Measurements from ENCODE around the gene ERCC6L2. TPM values are rescaled to one million over a fixed set of nuclear protein-coding genes. Genes with fewer than 3 reads are reported as not detected.

Gene ERCC6L2
- total RNA-seq, 2 donors from 2014 or later: 38.6 to 43.4 TPM

DNA sequence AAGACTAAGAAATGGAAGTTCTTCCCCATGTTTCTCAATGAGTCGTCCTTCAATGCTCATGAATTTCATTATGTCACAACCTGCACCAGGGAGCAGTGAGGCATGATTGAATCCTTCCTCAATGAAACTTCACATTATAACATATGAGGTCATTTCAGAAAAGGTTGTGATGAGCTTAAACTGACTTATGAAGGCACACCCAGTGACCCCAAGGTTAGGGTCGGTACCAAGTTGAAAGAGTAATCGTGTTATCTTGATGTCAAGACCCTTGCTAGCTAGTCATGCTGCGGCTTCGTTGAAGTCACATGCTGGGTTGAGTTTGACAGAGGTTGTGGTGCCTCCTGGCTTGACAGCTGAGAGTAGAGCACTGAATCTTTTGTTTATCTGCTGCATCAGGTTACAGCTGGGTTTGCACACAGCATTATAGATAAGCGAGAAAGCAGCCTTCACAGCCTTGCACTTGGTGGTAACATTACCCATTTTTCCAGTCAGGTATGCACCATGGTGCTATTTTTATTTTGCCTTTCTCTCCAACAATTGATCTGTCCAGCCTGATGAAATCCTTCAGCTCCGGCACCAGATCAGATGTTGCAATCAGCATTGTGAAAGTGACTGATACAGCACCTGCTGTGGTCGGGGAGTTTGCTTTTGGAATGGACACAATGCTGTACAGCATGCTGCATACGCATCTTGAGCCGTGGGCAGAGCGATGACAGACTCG is 133.2 kb downstream of the ERCC6L2 start:
- H3K27me3 ChIP-seq: no peaks in the 10 kb centered on the region
- no peaks in the 10 kb centered on the region for H3K9me3 ChIP-seq
- no peak overlapping the region for H3K4me3 ChIP-seq
- no peak overlapping the region for H3K27ac ChIP-seq
- DNase-seq (ENCODE audit: low spot score): no peak
- H3K36me3 ChIP-seq: peaks cover 28% of the 10 kb centered on the region
- H3K4me1 ChIP-seq: peaks cover 0 to 16% of the 10 kb centered on the region in 2 donors
- TF ChIP-seq, protein P1, sequence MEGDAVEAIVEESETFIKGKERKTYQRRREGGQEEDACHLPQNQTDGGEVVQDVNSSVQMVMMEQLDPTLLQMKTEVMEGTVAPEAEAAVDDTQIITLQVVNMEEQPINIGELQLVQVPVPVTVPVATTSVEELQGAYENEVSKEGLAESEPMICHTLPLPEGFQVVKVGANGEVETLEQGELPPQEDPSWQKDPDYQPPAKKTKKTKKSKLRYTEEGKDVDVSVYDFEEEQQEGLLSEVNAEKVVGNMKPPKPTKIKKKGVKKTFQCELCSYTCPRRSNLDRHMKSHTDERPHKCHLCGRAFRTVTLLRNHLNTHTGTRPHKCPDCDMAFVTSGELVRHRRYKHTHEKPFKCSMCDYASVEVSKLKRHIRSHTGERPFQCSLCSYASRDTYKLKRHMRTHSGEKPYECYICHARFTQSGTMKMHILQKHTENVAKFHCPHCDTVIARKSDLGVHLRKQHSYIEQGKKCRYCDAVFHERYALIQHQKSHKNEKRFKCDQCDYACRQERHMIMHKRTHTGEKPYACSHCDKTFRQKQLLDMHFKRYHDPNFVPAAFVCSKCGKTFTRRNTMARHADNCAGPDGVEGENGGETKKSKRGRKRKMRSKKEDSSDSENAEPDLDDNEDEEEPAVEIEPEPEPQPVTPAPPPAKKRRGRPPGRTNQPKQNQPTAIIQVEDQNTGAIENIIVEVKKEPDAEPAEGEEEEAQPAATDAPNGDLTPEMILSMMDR (IDR thresholded peaks at IDR 0.05): no peak

DNA sequence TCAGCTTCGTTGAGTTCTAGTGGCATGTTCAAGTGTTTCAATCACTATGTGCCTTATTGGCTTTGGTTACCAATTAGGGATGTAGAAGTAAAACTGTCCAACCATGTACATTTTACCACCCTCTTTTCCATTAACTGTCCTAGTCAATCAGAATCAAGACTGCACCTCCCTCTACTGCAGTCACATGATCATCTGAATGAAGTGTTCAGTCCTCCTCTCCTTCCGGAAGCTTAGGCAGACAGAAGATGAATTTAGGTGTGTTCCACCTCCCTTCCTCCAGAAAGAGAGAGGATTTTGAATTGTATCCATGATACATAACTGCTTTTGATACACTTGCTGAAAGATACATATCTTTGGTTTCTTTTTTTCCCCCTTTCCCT is 133.7 kb downstream of the ERCC6L2 start:
- H3K4me1 ChIP-seq: peaks cover 0 to 16% of the 10 kb centered on the region in 2 donors
- H3K4me3 ChIP-seq: no peak overlapping the region
- no peak for DNase-seq (ENCODE audit: low spot score)
- no peak overlapping the region for H3K27ac ChIP-seq
- peaks cover 28% of the 10 kb centered on the region for H3K36me3 ChIP-seq
- no peaks in the 10 kb centered on the region for H3K27me3 ChIP-seq
- H3K9me3 ChIP-seq: no peaks in the 10 kb centered on the region
- TF ChIP-seq, protein P1 (IDR thresholded peaks at IDR 0.05): no peak

DNA sequence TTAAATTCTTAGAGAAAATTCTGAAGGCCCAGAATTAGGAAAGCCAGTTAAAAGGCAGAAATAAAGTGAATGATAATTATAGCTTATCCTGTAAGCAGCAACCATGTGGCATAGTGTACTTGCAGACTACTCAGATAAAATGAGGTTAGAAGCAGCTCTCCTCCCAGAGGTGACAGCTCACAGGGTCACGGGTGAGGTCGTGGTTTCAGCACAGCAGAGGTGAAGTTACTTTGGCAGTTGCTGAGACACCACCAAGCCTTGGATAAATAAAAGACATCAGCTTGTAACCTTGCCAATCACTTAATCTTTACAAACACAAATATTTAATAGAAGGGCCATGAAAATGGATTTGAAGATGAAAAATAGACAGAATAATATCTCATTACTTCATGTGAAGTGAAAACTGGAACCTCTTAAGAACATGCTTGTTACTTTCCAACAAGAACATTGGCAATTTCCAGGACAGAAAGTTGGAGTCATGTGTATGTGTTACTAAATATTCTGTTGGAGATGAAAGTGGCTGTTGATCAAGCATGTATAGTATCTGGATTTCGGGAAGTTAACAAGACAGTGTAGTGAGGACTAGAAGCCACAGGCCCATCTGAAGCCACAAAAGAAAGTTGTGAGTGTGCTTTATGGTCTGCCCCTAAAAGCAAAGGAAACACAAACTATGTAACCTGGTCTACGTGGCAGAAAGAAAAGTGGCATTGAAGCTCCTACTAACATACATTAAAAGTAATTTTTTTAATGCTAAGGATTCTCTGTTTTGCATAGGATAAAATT is 134.4 kb downstream of the ERCC6L2 start:
- H3K36me3 ChIP-seq: peaks cover 23% of the 10 kb centered on the region
- H3K4me3 ChIP-seq: no peak overlapping the region
- no peaks in the 10 kb centered on the region for H3K9me3 ChIP-seq
- TF ChIP-seq, protein P1 (IDR thresholded peaks at IDR 0.05): no peak
- no peak for DNase-seq (ENCODE audit: low spot score)
- H3K4me1 ChIP-seq: peaks cover 0 to 16% of the 10 kb centered on the region in 2 donors
- no peaks in the 10 kb centered on the region for H3K27me3 ChIP-seq
- H3K27ac ChIP-seq: no peak overlapping the region

DNA sequence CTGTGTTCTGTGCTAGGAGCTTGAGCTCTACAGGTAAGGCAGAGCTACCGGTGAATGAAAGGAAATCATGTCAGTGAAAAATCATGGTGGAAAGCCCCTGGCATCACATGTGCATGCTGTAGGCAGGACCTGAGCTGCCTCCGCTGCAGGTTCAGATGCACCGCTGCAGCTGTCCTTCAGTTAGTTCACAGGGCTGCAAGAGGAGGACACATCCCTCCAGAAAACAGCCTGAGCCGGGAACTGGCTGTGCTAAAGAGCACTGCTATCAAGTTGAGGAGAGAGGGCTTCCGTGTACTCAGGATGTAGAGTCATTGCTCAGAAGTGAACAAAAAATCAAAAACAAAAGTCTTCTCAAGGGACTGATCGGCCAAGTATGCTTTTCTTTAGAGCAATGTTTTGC is 138.6 kb downstream of the ERCC6L2 start:
- H3K27ac ChIP-seq: no peak overlapping the region
- H3K36me3 ChIP-seq: no peaks in the 10 kb centered on the region
- TF ChIP-seq, protein P1 (IDR thresholded peaks at IDR 0.05): no peak

DNA sequence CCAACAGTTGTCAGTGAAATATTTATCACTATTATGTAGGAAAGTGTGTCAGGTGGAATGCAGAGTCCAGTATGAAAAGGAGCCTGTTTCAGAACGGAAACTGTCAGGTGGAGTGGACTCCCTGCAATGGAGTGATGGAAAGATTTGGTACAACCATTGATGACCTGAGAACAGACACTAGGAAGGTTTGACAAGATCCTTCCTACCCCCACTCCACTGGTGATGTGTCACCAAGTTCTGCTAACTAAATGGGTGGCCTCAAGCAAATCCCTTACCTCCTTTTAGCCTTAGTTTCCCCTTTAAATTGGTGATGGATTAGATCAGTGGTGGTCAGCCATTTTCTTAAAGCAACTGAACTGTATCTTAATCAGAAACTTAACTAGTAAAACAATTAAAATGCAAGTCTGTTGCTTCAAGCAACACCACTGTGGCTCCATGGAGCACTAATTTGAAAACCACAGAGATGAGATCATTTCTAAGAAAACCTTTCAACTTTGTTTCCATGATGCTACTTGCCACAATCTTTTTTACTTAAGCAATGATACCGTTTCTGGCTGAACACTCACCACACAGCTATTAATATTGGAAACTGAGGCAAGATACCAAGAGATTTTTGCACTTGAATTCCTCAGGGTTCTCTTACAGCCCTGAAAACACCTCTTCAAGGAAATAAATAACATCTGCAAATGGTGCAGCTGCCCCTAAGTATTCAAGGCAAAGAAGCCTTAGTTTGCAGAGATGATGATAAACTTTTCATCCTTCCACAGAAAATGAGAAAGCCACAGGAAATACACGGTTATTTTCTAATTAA is 140.6 kb downstream of the ERCC6L2 start:
- TF ChIP-seq, protein P1 (IDR thresholded peaks at IDR 0.05): no peak
- no peak for DNase-seq (ENCODE audit: low spot score)
- H3K27me3 ChIP-seq: peaks cover 0 to 3% of the 10 kb centered on the region in 2 donors
- peaks cover 0 to 12% of the 10 kb centered on the region in 2 donors for H3K4me1 ChIP-seq
- H3K4me3 ChIP-seq: no peak overlapping the region
- H3K9me3 ChIP-seq: no peaks in the 10 kb centered on the region
- H3K27ac ChIP-seq: no peak overlapping the region
- H3K36me3 ChIP-seq: no peaks in the 10 kb centered on the region

More for the DNA sequence above, 138.6 kb downstream of the ERCC6L2 start:
- Histone ChIP-seq H3K4me1 (peaks cover 0 to 9% of the 10 kb centered on the region in 2 donors), H3K4me3 (no peak overlapping the region), H3K27me3 (no peaks in the 10 kb centered on the region), H3K9me3 (no peaks in the 10 kb centered on the region)
- DNase-seq (ENCODE audit: low spot score): no peak

Measured in right atrium auricular region (tissue), 2 donors.